PC-3 (cell line): ENCODE results near the gene IQSEC1. TPM values are rescaled to one million over a fixed set of nuclear protein-coding genes. Genes with fewer than 3 reads are reported as not detected.
A peak's percentile ranks its signal among the peaks of the same experiment; 100 is the strongest.

Experiments used
- ATAC-seq: fragments of 200-7000 bp; cut with Tn5 transposase; 2 replicates; pipeline ENCODE4 v1.9.1; 2020; ENCODE audit warnings: mild to moderate bottlenecking, moderate library complexity
- Bru-seq: library from RNA; stranded (reverse); fragments of 400-500 nt; gene quantifications from one replicate; lab custom pipeline; 2021; lab: Mats Ljungman, UMichigan
- BruChase-seq, 2 experiments: library from RNA; stranded (reverse); fragments of 400-500 nt; gene quantifications; one replicate each; lab custom pipeline; 2021; lab: Mats Ljungman, UMichigan
- BruUV-seq: library from RNA; stranded (reverse); fragments of 400-500 nt; replicated peaks from 2 replicates; lab custom pipeline; 2021; lab: Mats Ljungman, UMichigan
- CTCF ChIA-PET: fragments of 300-600 bp; sonication (Branson Sonifier 250); formaldehyde crosslinking; loops from one replicate; lab custom pipeline; 2022; ENCODE audit warnings: antibody characterized with exemption; lab: Charles Lee
- POLR2A ChIA-PET: fragments of 300-600 bp; sonication (Branson Sonifier 250); formaldehyde crosslinking; loops from one replicate; lab custom pipeline; 2022; ENCODE audit warnings: antibody characterized with exemption; ENCODE audit not compliant: unreplicated experiment; lab: Charles Lee
- DNase-seq: peaks from one replicate; pipeline ENCODE4 v3.0.0-alpha.2; 2015
- H2AFZ ChIP-seq: fragments of 300-600 bp; sonication (generic); 2 replicates; pipeline ENCODE4 v1.6.0; 2016; ENCODE audit warnings: antibody characterized with exemption, low read length
- H3F3A ChIP-seq: fragments of 300-600 bp; sonication (generic); one replicate; pipeline ENCODE4 v1.6.0; 2017; ENCODE audit warnings: antibody characterized with exemption, low read length, control low read depth, mild to moderate bottlenecking; ENCODE audit not compliant: unreplicated experiment
- H3K27ac ChIP-seq: fragments of 300-600 bp; sonication (generic); 2 replicates; pipeline ENCODE4 v1.5.1; 2016; ENCODE audit warnings: mild to moderate bottlenecking, low read length
- H3K27me3 ChIP-seq: fragments of 300-600 bp; sonication (generic); 2 replicates; pipeline ENCODE4 v1.6.1; 2016; ENCODE audit warnings: low read length, mixed read lengths
- H3K36me3 ChIP-seq: fragments of 300-600 bp; sonication (generic); 2 replicates; pipeline ENCODE4 v1.6.1; 2016; ENCODE audit warnings: low read depth, mixed run types, low read length, mixed read lengths
- H3K4me1 ChIP-seq: fragments of 300-600 bp; sonication (generic); 2 replicates; pipeline ENCODE4 v1.5.1; 2016; ENCODE audit warnings: low read length; ENCODE audit not compliant: insufficient read depth
- H3K4me2 ChIP-seq: fragments of 300-600 bp; sonication (generic); 2 replicates; pipeline ENCODE4 v1.6.0; 2016; ENCODE audit warnings: low read length
- H3K4me3 ChIP-seq: fragments of 300-600 bp; sonication (generic); 2 replicates; pipeline ENCODE4 v1.5.1; 2016; ENCODE audit warnings: mild to moderate bottlenecking, low read length, mixed read lengths
- H3K79me2 ChIP-seq: fragments of 300-600 bp; sonication (generic); 2 replicates; pipeline ENCODE4 v1.6.1; 2017; ENCODE audit warnings: low read length, mixed read lengths
- H3K9ac ChIP-seq: fragments of 300-600 bp; sonication (generic); 2 replicates; pipeline ENCODE4 v1.6.0; 2016; ENCODE audit warnings: mild to moderate bottlenecking, low read length
- H3K9me2 ChIP-seq: fragments of 300-600 bp; sonication (generic); replicated peaks from 2 replicates; pipeline ENCODE4 v1.6.1; 2016; ENCODE audit warnings: mixed run types, low read length, mixed read lengths
- H3K9me3 ChIP-seq: fragments of 300-600 bp; sonication (generic); 2 replicates; pipeline ENCODE4 v1.6.1; 2016; ENCODE audit warnings: low read length, mixed read lengths
- H4K20me1 ChIP-seq: fragments of 300-600 bp; sonication (generic); 2 replicates; pipeline ENCODE4 v1.6.1; 2016; ENCODE audit warnings: low read length, mixed read lengths
- EZH2 ChIP-seq: fragments of 300-600 bp; sonication (generic); IDR thresholded peaks from one replicate; pipeline ENCODE4 v1.6.1; 2017; ENCODE audit warnings: antibody characterized with exemption, mild to moderate bottlenecking, low read length; ENCODE audit not compliant: unreplicated experiment
- EZH2phosphoT487 ChIP-seq: fragments of 300-600 bp; sonication (generic); IDR thresholded peaks from 2 replicates; pipeline ENCODE4 v1.6.1; 2018; ENCODE audit warnings: mild to moderate bottlenecking, antibody characterized with exemption, low read length, borderline replicate concordance
- intact Hi-C: fragments of 100-400 bp; cut with micrococcal nuclease; formaldehyde crosslinking; loops from 2 replicates; pipeline ENCODE4 v1.9.0; 2023
- long read RNA-seq: library from polyadenylated mRNA; unstranded; transcript quantifications from one replicate; pipeline ENCODE4 v2.0.0, GENCODE V29; 2021; ENCODE audit not compliant: unreplicated experiment
- total RNA-seq: library from RNA; depleted of rRNA; stranded (reverse); fragments of >200 nt; gene quantifications from 2 replicates; pipeline ENCODE4 v1.2.3, GENCODE V29; 2014; rRNA removed
- TF ChIP-seq, protein P1 (sequence below): fragments of 300-600 bp; sonication (generic); conservative IDR thresholded peaks from 2 replicates; pipeline ENCODE4 v1.5.1; 2017; ENCODE audit warnings: antibody characterized with exemption, low read depth, mild to moderate bottlenecking, low read length

IQSEC1 gene
- total RNA-seq (37.9 and 56.2 TPM in 2 replicates), Bru-seq, nascent RNA (percentile 86 among the genes with signal in this experiment), BruChase-seq, experiment 1, labeled RNA remaining after a 6-hour chase (percentile 79 among the genes with signal in this experiment), BruChase-seq, experiment 2, labeled RNA remaining after a 2-hour chase (percentile 91 among the genes with signal in this experiment)
- long read RNA-seq, partial matches to known transcripts, result 399 of 445 reads
- long read RNA-seq, other reads (novel, unspliced or antisense), result 46 of 445 reads

DNA sequence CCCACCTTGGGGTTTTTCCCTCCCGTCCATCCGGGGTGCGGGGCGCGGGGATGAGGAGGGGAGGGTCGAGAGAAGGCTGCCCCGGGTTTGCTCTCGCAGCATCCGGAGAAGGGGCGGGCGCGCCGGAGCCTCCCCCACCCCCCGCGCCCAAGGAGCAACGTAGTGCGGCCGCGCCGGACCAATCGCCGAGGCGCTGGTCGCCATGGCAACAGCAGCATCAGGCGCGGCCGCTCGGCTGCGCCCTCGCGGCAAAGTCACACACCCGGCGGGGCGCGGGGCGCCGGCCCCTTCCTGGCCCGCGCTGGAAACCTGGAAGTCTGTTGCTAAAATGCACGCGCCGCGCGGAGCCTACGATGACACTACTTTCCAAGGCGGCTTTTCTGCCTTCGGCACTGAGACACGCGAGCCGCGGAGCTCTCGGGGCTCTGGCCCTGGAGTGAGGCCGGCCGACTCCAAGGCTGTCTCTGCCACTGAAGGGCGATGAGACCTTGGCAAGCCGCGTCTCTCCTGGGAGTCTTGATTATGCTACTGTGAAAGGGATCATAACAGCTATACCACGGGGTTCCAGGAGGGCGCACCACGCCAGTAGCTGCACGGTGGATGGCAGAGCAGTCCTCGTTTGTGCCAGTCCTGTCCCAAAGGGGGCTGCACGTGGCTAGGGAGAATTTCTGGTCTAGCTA is at the start of gene IQSEC1:
IQSEC1 (minus strand) TSS at position 104 of the 680 bp plus-strand sequence. CDS start 415 bp downstream, outside the sequence.
- CTCF ChIA-PET, result no interaction called here
- no peaks in the 10 kb centered on the region for H3K27me3 ChIP-seq

GRCh38 chr3:13122081-13123012 is 49.1 kb upstream of the IQSEC1 start:
- no peak overlapping the region for H3K27ac ChIP-seq
- H3F3A ChIP-seq, result no peaks in the 10 kb centered on the region
- DNase-seq (no peak), ATAC-seq (no peak)
- H3K9ac ChIP-seq, result no peak overlapping the region
- TF ChIP-seq EZH2phosphoT487 (no peak), EZH2 (no peak)
- TF ChIP-seq, protein P1, sequence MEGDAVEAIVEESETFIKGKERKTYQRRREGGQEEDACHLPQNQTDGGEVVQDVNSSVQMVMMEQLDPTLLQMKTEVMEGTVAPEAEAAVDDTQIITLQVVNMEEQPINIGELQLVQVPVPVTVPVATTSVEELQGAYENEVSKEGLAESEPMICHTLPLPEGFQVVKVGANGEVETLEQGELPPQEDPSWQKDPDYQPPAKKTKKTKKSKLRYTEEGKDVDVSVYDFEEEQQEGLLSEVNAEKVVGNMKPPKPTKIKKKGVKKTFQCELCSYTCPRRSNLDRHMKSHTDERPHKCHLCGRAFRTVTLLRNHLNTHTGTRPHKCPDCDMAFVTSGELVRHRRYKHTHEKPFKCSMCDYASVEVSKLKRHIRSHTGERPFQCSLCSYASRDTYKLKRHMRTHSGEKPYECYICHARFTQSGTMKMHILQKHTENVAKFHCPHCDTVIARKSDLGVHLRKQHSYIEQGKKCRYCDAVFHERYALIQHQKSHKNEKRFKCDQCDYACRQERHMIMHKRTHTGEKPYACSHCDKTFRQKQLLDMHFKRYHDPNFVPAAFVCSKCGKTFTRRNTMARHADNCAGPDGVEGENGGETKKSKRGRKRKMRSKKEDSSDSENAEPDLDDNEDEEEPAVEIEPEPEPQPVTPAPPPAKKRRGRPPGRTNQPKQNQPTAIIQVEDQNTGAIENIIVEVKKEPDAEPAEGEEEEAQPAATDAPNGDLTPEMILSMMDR, result no peak
- H3K27me3 ChIP-seq, result no peaks in the 10 kb centered on the region
- H3K79me2 ChIP-seq, result no peaks in the 10 kb centered on the region
- no peaks in the 10 kb centered on the region for H3K36me3 ChIP-seq
- H4K20me1 ChIP-seq, result no peaks in the 10 kb centered on the region
- no peak overlapping the region for H3K4me3 ChIP-seq
- H3K9me3 ChIP-seq, result no peaks in the 10 kb centered on the region
- no TSS peak for BruUV-seq
- no peak overlapping the region for H3K4me2 ChIP-seq
- H2AFZ ChIP-seq, result no peak overlapping the region
- CTCF ChIA-PET, result no interaction called here
- no peaks in the 10 kb centered on the region for H3K9me2 ChIP-seq
- POLR2A ChIA-PET, result no interaction called here
- intact Hi-C loops, result no loop called here
- H3K4me1 ChIP-seq, result no peaks in the 10 kb centered on the region

More for the DNA sequence above, at the start of gene IQSEC1:
- Histone ChIP-seq H3K36me3 (no peaks in the 10 kb centered on the region), H3K9ac (no peak within 1 kb of the TSS), H2AFZ (no peak within 1 kb of the TSS), H3F3A (no peaks in the 10 kb centered on the region), H3K27ac (no peak within 1 kb of the TSS), H3K79me2 (no peaks in the 10 kb centered on the region), H3K9me2 (no peaks in the 10 kb centered on the region), H3K4me2 (no peak within 1 kb of the TSS), H3K4me3 (no peak within 1 kb of the TSS), H4K20me1 (no peaks in the 10 kb centered on the region), H3K4me1 (no peaks in the 10 kb centered on the region), H3K9me3 (no peaks in the 10 kb centered on the region)
- DNase-seq (no peak), ATAC-seq (no peak)
- no TSS peak for BruUV-seq
- TF ChIP-seq, protein P1, result no peak
- TF ChIP-seq EZH2, result no peak
- no peak for TF ChIP-seq EZH2phosphoT487
- intact Hi-C loops, result no loop called here
- POLR2A ChIA-PET, result no interaction called here
